Natural killer cell (primary cell): ENCODE data around the gene RNF213. TPM values are rescaled to one million over a fixed set of nuclear protein-coding genes. Genes with fewer than 3 reads are reported as not detected.

Source experiments
- ATAC-seq, 3 donors: fragments of 150-1000 bp in 2 of 3; fragments of 200-7000 bp in 1 of 3; cut with Tn5 transposase; 1 replicate in 1 of 3; 2 replicates in 2 of 3; pipeline ENCODE4 v1.10.0; 2021; ENCODE audit warnings: mild to moderate bottlenecking in 2 of 3, moderate library complexity in 2 of 3
- DNase-seq, 2 donors: peaks; one replicate each; pipeline versions ENCODE4 v3.0.0 to v3.0.0-alpha.2; 2013 to 2021; ENCODE audit warnings: mixed read lengths in 1 of 2
- H3K27ac ChIP-seq: one replicate; pipeline ENCODE4 v1.5.1; 2013; ENCODE audit warnings: mild to moderate bottlenecking, low read length
- H3K27me3 ChIP-seq: one replicate; pipeline ENCODE4 v1.6.1; 2013; ENCODE audit warnings: low read length; ENCODE audit not compliant: control insufficient read depth, insufficient read depth
- H3K36me3 ChIP-seq: one replicate; pipeline ENCODE4 v1.6.1; 2013; ENCODE audit warnings: low read length; ENCODE audit not compliant: control insufficient read depth, insufficient read depth
- H3K4me1 ChIP-seq: one replicate; pipeline ENCODE4 v1.6.1; 2013; ENCODE audit warnings: low read length; ENCODE audit not compliant: control insufficient read depth, insufficient read depth
- H3K4me3 ChIP-seq: one replicate; pipeline ENCODE4 v1.5.1; 2013; ENCODE audit warnings: low read length
- H3K9me3 ChIP-seq: one replicate; pipeline ENCODE4 v1.6.1; 2013; ENCODE audit warnings: low read length; ENCODE audit not compliant: control insufficient read depth, insufficient read depth
- H3K27ac Mint-ChIP-seq, 2 donors: one replicate each; pipeline ENCODE4 v1.8.0; 2022; ENCODE audit warnings: mild to moderate bottlenecking in 2 of 2, mixed read lengths in 2 of 2, moderate library complexity in 1 of 2
- H3K27me3 Mint-ChIP-seq, 2 donors: one replicate each; pipeline ENCODE4 v1.8.0; 2022; ENCODE audit warnings: low read depth in 2 of 2, mixed read lengths in 2 of 2
- H3K36me3 Mint-ChIP-seq: one replicate; pipeline ENCODE4 v1.8.0; 2022; ENCODE audit warnings: mixed read lengths
- H3K4me1 Mint-ChIP-seq, 2 donors: one replicate each; pipeline ENCODE4 v1.8.0; 2022; ENCODE audit warnings: mixed read lengths in 2 of 2
- H3K4me3 Mint-ChIP-seq: one replicate; pipeline ENCODE4 v1.8.0; 2022; ENCODE audit warnings: mild to moderate bottlenecking, moderate library complexity, mixed read lengths
- H3K9me3 Mint-ChIP-seq, 2 donors: one replicate each; pipeline ENCODE4 v1.8.0; 2022; ENCODE audit warnings: mixed read lengths in 2 of 2
- CTCF ChIP-seq: fragments of 200-600 bp; IDR thresholded peaks from one replicate; pipeline ENCODE4 v1.8.0; 2022; ENCODE audit warnings: antibody characterized with exemption
- WGBS: methylation state at CpG from one replicate; pipeline ENCODE4 v1.1.7; 2013; ENCODE audit warnings: missing lambda C conversion rate; ENCODE audit not compliant: insufficient coverage; 5-methylcytosine and 5-hydroxymethylcytosine counted together
- intact Hi-C: fragments of 100-400 bp; cut with micrococcal nuclease; formaldehyde crosslinking; loops from one replicate; pipeline ENCODE4 v1.14.2; 2022
- total RNA-seq, 4 donors: library from RNA; stranded (reverse); fragments of 120-200 nt in 1 of 4; gene quantifications; one replicate each; pipeline versions ENCODE4 v1.2.3 to v1.2.4, GENCODE V29; 2013 to 2022

RNF213 gene
- total RNA-seq, 3 donors from 2014 or later (not counting 1 experiment from before 2014, with no cell fraction given) = 929 to 1,120 (median 1,060) TPM

- no peak overlapping the region for H3K4me3 ChIP-seq
- Mint-ChIP-seq H3K27me3 (no peaks in the 10 kb centered on the region), H3K4me1 (peaks cover 18 to 20% of the 10 kb centered on the region in 2 donors), H3K36me3 (peaks cover 24% of the 10 kb centered on the region), H3K9me3 (peaks cover 0 to 4% of the 10 kb centered on the region in 2 donors), H3K27ac (no peak overlapping the region), H3K4me3 (no peak overlapping the region)
- H3K4me1 ChIP-seq = no peaks in the 10 kb centered on the region
- 92% methylated on average over 22 of the region's 22 CpGs for WGBS
- H3K27me3 ChIP-seq = no peaks in the 10 kb centered on the region
- peaks cover 78% of the 10 kb centered on the region for H3K36me3 ChIP-seq
- ATAC-seq (no peak), DNase-seq (no peak)
- intact Hi-C loops = no loop called here
- no peak for TF ChIP-seq CTCF
- peaks cover 6% of the 10 kb centered on the region for H3K9me3 ChIP-seq
- H3K27ac ChIP-seq = no peak overlapping the region
Observed at GRCh38 chr17:80319262-80319998, 58.8 kb downstream of the RNF213 start.

DNA sequence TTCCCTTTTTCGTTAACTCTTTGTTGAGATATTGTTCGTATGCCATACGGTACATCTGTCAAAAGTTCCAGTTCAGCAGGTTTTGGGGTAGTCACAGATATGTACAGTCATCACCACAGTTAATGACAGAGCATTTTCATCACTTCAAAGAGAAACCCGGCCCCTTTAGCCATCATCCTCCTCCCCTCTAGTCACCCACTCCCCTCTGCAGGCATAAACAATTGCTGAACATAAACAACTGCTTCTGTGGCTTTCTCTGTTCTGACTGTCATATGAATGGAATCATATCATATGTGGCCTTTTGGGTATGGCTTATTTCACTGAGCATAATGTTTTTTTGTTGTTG, 59.3 kb downstream of the RNF213 start:
- TF ChIP-seq CTCF = no peak
- Mint-ChIP-seq H3K9me3 (peaks cover 0 to 4% of the 10 kb centered on the region in 2 donors), H3K27me3 (no peaks in the 10 kb centered on the region), H3K27ac (no peak overlapping the region), H3K36me3 (peaks cover 27% of the 10 kb centered on the region), H3K4me3 (no peak overlapping the region), H3K4me1 (peaks cover 18 to 23% of the 10 kb centered on the region in 2 donors)
- H3K27ac ChIP-seq = no peak overlapping the region
- H3K27me3 ChIP-seq = no peaks in the 10 kb centered on the region
- no peak overlapping the region for H3K4me3 ChIP-seq
- peaks cover 84% of the 10 kb centered on the region for H3K36me3 ChIP-seq
- DNase-seq (no peak), ATAC-seq (no peak)
- intact Hi-C loops = no loop called here
- H3K4me1 ChIP-seq = no peaks in the 10 kb centered on the region
- H3K9me3 ChIP-seq = peaks cover 6% of the 10 kb centered on the region
- WGBS = 84% methylated on average over 4 of the region's 4 CpGs

DNA sequence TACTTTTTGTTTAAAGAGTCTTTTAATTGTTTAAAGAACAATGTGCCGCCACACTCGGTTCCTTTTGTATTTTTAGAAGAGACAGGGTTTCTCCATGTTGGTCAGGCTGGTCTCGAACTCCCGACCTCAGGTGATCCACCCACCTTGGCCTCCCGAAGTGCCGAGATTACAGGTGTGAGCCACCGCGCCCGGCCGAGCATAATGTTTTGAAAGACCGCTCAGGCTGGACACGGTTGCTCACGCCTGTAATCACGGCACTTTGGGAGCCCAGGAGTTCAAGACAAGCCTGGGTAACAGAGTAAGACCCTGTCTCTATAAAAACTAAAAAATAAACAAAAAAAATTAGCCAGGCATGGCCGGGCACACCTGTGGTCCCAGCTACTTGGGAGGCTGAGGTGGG, 59.8 kb downstream of the RNF213 start:
- H3K27me3 ChIP-seq = no peaks in the 10 kb centered on the region
- H3K36me3 ChIP-seq = peaks cover 89% of the 10 kb centered on the region
- Mint-ChIP-seq H3K27ac (no peak overlapping the region), H3K4me3 (no peak overlapping the region), H3K27me3 (no peaks in the 10 kb centered on the region), H3K9me3 (peaks cover 0 to 4% of the 10 kb centered on the region in 2 donors), H3K36me3 (peaks cover 31% of the 10 kb centered on the region), H3K4me1 (peaks cover 18 to 26% of the 10 kb centered on the region in 2 donors)
- H3K9me3 ChIP-seq = peaks cover 6% of the 10 kb centered on the region
- no peak overlapping the region for H3K4me3 ChIP-seq
- TF ChIP-seq CTCF = no peak
- no peaks in the 10 kb centered on the region for H3K4me1 ChIP-seq
- no peak for ATAC-seq
- intact Hi-C loops = no loop called here
- 98% methylated on average over 15 of the region's 15 CpGs for WGBS
- H3K27ac ChIP-seq = no peak overlapping the region
- DNase-seq = no peak

DNA sequence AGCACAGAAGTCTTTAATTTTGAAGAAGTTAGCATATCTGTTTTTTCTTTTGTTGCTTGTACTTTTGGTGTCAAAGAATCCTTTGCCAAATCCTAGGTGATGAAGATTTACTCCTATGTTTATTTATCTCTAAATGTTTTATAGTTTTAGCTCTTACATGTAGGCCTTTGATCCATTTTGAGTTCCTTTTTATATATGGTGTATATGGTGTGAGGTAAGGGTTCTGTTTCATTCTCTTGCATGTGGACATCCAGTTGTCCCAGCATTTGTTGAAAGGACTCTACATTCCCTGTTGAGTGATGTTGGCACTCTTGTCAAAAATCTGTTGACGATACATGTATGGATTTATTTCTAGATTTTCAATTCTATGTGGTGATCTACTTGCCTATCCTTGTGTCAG, 62.2 kb downstream of the RNF213 start:
- no peak overlapping the region for H3K27ac ChIP-seq
- Mint-ChIP-seq H3K4me1 (peaks cover 5 to 16% of the 10 kb centered on the region in 2 donors), H3K27ac (peak overlapping the region; percentile 40 to 58), H3K9me3 (no peaks in the 10 kb centered on the region), H3K36me3 (peaks cover 22% of the 10 kb centered on the region), H3K27me3 (no peaks in the 10 kb centered on the region), H3K4me3 (no peak overlapping the region)
- no peak for ATAC-seq
- intact Hi-C loops = no loop called here
- no peaks in the 10 kb centered on the region for H3K27me3 ChIP-seq
- no peaks in the 10 kb centered on the region for H3K4me1 ChIP-seq
- DNase-seq = no peak
- peaks cover 92% of the 10 kb centered on the region for H3K36me3 ChIP-seq
- no peaks in the 10 kb centered on the region for H3K9me3 ChIP-seq
- WGBS = 100% methylated on average over 1 of the region's 1 CpG
- no peak for TF ChIP-seq CTCF
- H3K4me3 ChIP-seq = no peak overlapping the region
